Spleen (tissue), 7 donors: Measurements from ENCODE around the gene GNL2.

Experiments
- CTCF ChIP-seq, 11 experiments: fragments of 200-600 bp in 7 of 11; fragments of 450-650 bp in 4 of 11; sonication (generic) in 4 of 11; IDR thresholded peaks in 8 of 11; conservative IDR thresholded peaks in 3 of 11; 1 replicate in 7 of 11; 2 replicates in 4 of 11; pipeline versions ENCODE4 v1.4.0 to v1.8.0; 2016 to 2021; ENCODE audit warnings: antibody characterized with exemption in 11 of 11, inconsistent platforms in 4 of 11, mild to moderate bottlenecking in 1 of 11
- POLR2A ChIP-seq, 3 donors: fragments of 450-650 bp; IDR thresholded peaks; one replicate each; pipeline ENCODE4 v1.5.1; 2017; ENCODE audit warnings: antibody characterized with exemption in 3 of 3, mild to moderate bottlenecking in 1 of 3
- POLR2AphosphoS5 ChIP-seq, 3 donors: sonication (generic); formaldehyde crosslinking; IDR thresholded peaks; one replicate each; pipeline ENCODE4 v1.5.1; 2017; ENCODE audit warnings: antibody characterized with exemption in 3 of 3
- donor health status: DM: no; HTN: no; CAD: no; lungs with moderate emphysema.
- donor health status: DM: no; HTN: no; CAD: no.
- donor health status: DM: no; HTN: no; CAD: no.

- TF ChIP-seq POLR2A (IDR thresholded peaks at IDR 0.05): no peak
- TF ChIP-seq CTCF (IDR thresholded peaks at IDR 0.05 in 8 of 11, conservative IDR thresholded peaks at IDR 0.05 in 3 of 11): no peak
- TF ChIP-seq POLR2AphosphoS5 (IDR thresholded peaks at IDR 0.05): no peak
These were observed 2.0 kb downstream of the GNL2 start for GRCh38 chr1:37593726-37594125.
